Measurements from ENCODE around the gene APOL3. TPM values are rescaled to one million over a fixed set of nuclear protein-coding genes. Genes with fewer than 3 reads are reported as not detected.
A peak's percentile ranks its signal among the peaks of the same experiment; 100 is the strongest.

APOL3 gene
- total RNA-seq, 1 experiment from 2014 or later, result not detected

DNA sequence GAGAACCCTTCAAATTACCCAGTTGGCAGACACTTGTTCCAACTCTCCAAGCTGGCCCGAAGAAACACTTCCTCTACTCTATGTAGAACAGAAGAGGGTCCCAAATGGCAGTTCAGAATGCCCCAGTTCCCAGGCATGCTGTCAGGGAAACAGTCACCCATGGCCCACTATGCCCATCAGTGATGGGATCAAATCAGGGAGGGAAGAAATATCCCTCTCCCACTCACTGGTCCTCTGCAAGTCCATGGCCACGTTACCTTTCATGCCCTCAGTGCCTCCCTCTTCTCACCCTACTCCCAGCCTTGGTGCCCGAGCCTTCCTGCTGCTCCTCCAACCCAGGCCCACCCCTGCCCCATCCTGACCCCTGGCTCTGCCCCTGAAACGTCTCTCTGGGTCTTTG lies 16.6 kb downstream of the APOL3 start:
- Histone ChIP-seq H3K4me2 (ENCODE audit: insufficient read depth, insufficient read length, low read length) (no peak overlapping the region), H2BK15ac (ENCODE audit: low read depth, low read length) (no peak overlapping the region), H4K5ac (ENCODE audit: insufficient read length, low read depth, low read length) (no peak overlapping the region), H2BK120ac (ENCODE audit: low read depth, low read length, poor library complexity, severe bottlenecking) (no peak overlapping the region), H3K4me1 (ENCODE audit: insufficient read depth, low read length) (peaks cover 10% of the 10 kb centered on the region; the same call in 1 of the 2 replicates), H3K4ac (ENCODE audit: low read depth, low read length) (no peak overlapping the region), H3K27me3 (ENCODE audit: insufficient read depth, low read length) (no peaks in the 10 kb centered on the region; the same call in 1 of the 2 replicates), H2BK12ac (ENCODE audit: insufficient read length, low read depth, low read length) (no peak overlapping the region), H3K56ac (ENCODE audit: insufficient read length, low read depth, low read length) (no peak overlapping the region), H3K23ac (ENCODE audit: insufficient read length, low read depth, low read length) (no peak overlapping the region), H3K27ac (ENCODE audit: insufficient read length, low read depth, low read length) (no peak overlapping the region), H2AK5ac (ENCODE audit: insufficient read length, low read length) (peak overlapping the region; percentile 51), H2BK20ac (ENCODE audit: low read depth, low read length, poor library complexity, severe bottlenecking) (no peak overlapping the region), H3K14ac (ENCODE audit: insufficient read depth, low read length) (no peak overlapping the region), H3K9ac (ENCODE audit: extremely low read depth, insufficient read length, low read length) (no peak overlapping the region), H3K79me2 (ENCODE audit: insufficient read depth, low read length) (no peaks in the 10 kb centered on the region), H3K18ac (ENCODE audit: insufficient read length, low read depth, low read length) (no peak overlapping the region), H4K8ac (replicated peaks; ENCODE audit: insufficient read length, low read depth, low read length) (no peak overlapping the region), H2AFZ (ENCODE audit: low read length) (no peak overlapping the region), H3K23me2 (ENCODE audit: insufficient read length, low read depth, low read length, poor library complexity, severe bottlenecking) (no peaks in the 10 kb centered on the region), H4K91ac (ENCODE audit: insufficient read length, low read depth, low read length) (no peak overlapping the region), H4K20me1 (ENCODE audit: control insufficient read depth, insufficient read depth, insufficient read length) (peaks cover 3% of the 10 kb centered on the region), H3K9me3 (ENCODE audit: control insufficient read depth, low read depth, low read length) (no peaks in the 10 kb centered on the region), H3T11ph (ENCODE audit: low read length) (no peak overlapping the region), H3K79me1 (ENCODE audit: insufficient read depth, low read depth, low read length, poor library complexity, severe bottlenecking) (no peaks in the 10 kb centered on the region), H2BK5ac (ENCODE audit: insufficient read length, low read length) (no peak overlapping the region)
- Mint-ChIP-seq H3K4me3 (no peak overlapping the region; a peak in 1 of 5 replicates), H3K4me1 (peaks cover 30 to 49% of the 10 kb centered on the region in 2 experiments), H3K27ac (0 out of 7 replicates have a peak overlapping the region, but pooled peaks of 1 of the 3 experiments have one; percentile 2), H3K36me3 (ENCODE audit: insufficient read depth in 1 of 3, low read depth in 3 of 3) (no peaks in the 10 kb centered on the region), H3K27me3 (ENCODE audit: low read depth) (peaks cover 5% of the 10 kb centered on the region; the same call in 1 of the 2 replicates), H3K9me3 (no peaks in the 10 kb centered on the region)
- no CpG with 5 or more reads among the region's 4 CpGs for WGBS (ENCODE audit: extremely low coverage, insufficient read length, low lambda C conversion rate)
- TF ChIP-seq, protein P1, sequence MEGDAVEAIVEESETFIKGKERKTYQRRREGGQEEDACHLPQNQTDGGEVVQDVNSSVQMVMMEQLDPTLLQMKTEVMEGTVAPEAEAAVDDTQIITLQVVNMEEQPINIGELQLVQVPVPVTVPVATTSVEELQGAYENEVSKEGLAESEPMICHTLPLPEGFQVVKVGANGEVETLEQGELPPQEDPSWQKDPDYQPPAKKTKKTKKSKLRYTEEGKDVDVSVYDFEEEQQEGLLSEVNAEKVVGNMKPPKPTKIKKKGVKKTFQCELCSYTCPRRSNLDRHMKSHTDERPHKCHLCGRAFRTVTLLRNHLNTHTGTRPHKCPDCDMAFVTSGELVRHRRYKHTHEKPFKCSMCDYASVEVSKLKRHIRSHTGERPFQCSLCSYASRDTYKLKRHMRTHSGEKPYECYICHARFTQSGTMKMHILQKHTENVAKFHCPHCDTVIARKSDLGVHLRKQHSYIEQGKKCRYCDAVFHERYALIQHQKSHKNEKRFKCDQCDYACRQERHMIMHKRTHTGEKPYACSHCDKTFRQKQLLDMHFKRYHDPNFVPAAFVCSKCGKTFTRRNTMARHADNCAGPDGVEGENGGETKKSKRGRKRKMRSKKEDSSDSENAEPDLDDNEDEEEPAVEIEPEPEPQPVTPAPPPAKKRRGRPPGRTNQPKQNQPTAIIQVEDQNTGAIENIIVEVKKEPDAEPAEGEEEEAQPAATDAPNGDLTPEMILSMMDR (conservative IDR thresholded peaks at IDR 0.05), result no peak
- no peak for DNase-seq
